Thyroid gland (tissue), 4 donors: ENCODE results near the gene GLIS1. TPM values are rescaled to one million over a fixed set of nuclear protein-coding genes. Genes with fewer than 3 reads are reported as not detected.

ENCODE experiments used
- DNase-seq, 2 donors: peaks; one replicate each; pipeline ENCODE4 v3.0.0-alpha.2; 2019
- H3K27ac ChIP-seq, 3 donors: fragments of 200-600 bp; sonication (generic); 1 replicate in 2 of 3; 2 replicates in 1 of 3; pipeline ENCODE4 v1.5.1; 2016 to 2019; ENCODE audit warnings: mild to moderate bottlenecking in 1 of 3, moderate library complexity in 1 of 3
- H3K27me3 ChIP-seq: fragments of 200-600 bp; sonication (generic); one replicate; pipeline ENCODE4 v1.5.1; 2019
- H3K36me3 ChIP-seq, 2 donors: fragments of 200-600 bp; sonication (generic); one replicate each; pipeline ENCODE4 v1.5.1; 2016 to 2019
- H3K4me1 ChIP-seq, 2 donors: fragments of 200-600 bp; sonication (generic); one replicate each; pipeline ENCODE4 v1.5.1; 2017 to 2019
- H3K4me3 ChIP-seq, 3 donors: fragments of 200-600 bp; sonication (generic); replicated peaks in 1 of 3; 1 replicate in 2 of 3; 2 replicates in 1 of 3; pipeline ENCODE4 v1.5.1; 2016; ENCODE audit warnings: mild to moderate bottlenecking in 1 of 3
- H3K9me3 ChIP-seq: fragments of 200-600 bp; sonication (generic); one replicate; pipeline ENCODE4 v1.5.1; 2017
- CTCF ChIP-seq, 6 experiments: fragments of 200-600 bp in 3 of 6; fragments of 450-650 bp in 3 of 6; sonication (generic) in 3 of 6; IDR thresholded peaks; one replicate each; pipeline ENCODE4 v1.5.1; 2016 to 2019; ENCODE audit warnings: antibody characterized with exemption in 6 of 6, mild to moderate bottlenecking in 2 of 6, inconsistent platforms in 1 of 6, moderate library complexity in 1 of 6
- POLR2A ChIP-seq, 2 donors: fragments of 450-650 bp; IDR thresholded peaks; one replicate each; pipeline ENCODE4 v1.6.1; 2017; ENCODE audit warnings: antibody characterized with exemption in 2 of 2, mild to moderate bottlenecking in 2 of 2, moderate library complexity in 1 of 2
- WGBS, 2 donors: methylation state at CpG; one replicate each; pipeline ENCODE4 v1.1.5; 2017; 5-methylcytosine and 5-hydroxymethylcytosine counted together
- intact Hi-C: fragments of 100-400 bp; cut with DNase I; formaldehyde crosslinking; loops from one replicate; pipeline ENCODE4 v1.15.1; 2023
- total RNA-seq, 4 donors: library from RNA; depleted of rRNA; stranded (reverse); fragments of >200 nt; gene quantifications; one replicate each; pipeline ENCODE4 v1.2.3, GENCODE V29; 2016

Gene GLIS1
- total RNA-seq, 4 donors from 2014 or later = 0.29 TPM; not detected in 3

GRCh38 chr1:53697721-53698383 is 41.1 kb downstream of the GLIS1 start:
- Histone ChIP-seq H3K4me3 (no peak overlapping the region), H3K27ac (no peak overlapping the region), H3K9me3 (no peaks in the 10 kb centered on the region), H3K36me3 (no peaks in the 10 kb centered on the region), H3K27me3 (no peaks in the 10 kb centered on the region), H3K4me1 (peaks cover 0 to 5% of the 10 kb centered on the region in 2 donors)
- DNase-seq = no peak
- no peak for TF ChIP-seq CTCF (IDR thresholded peaks at IDR 0.05)
- no peak for TF ChIP-seq POLR2A (IDR thresholded peaks at IDR 0.05)
- intact Hi-C loops = no loop called here
- WGBS, 2 donors = 37 to 47% methylated on average over 8 to 14 of the region's 14 CpGs

GRCh38 chr1:53696990-53697389 is 42.0 kb downstream of the GLIS1 start:
- 89% methylated on average over 2 of the region's 2 CpGs for WGBS, 2 donors
- Histone ChIP-seq H3K9me3 (no peaks in the 10 kb centered on the region), H3K4me3 (no peak overlapping the region), H3K27me3 (no peaks in the 10 kb centered on the region), H3K36me3 (no peaks in the 10 kb centered on the region), H3K4me1 (peaks cover 0 to 5% of the 10 kb centered on the region in 2 donors), H3K27ac (no peak overlapping the region)
- no peak for DNase-seq
- TF ChIP-seq POLR2A (IDR thresholded peaks at IDR 0.05) = no peak
- no peak for TF ChIP-seq CTCF (IDR thresholded peaks at IDR 0.05)
- intact Hi-C loops = no loop called here

GRCh38 chr1:53696571-53696970 is 42.4 kb downstream of the GLIS1 start:
- Histone ChIP-seq H3K4me1 (peaks cover 0 to 5% of the 10 kb centered on the region in 2 donors), H3K36me3 (no peaks in the 10 kb centered on the region), H3K4me3 (no peak overlapping the region), H3K9me3 (no peaks in the 10 kb centered on the region), H3K27ac (no peak overlapping the region), H3K27me3 (no peaks in the 10 kb centered on the region)
- 85 to 86% methylated on average over 11 of the region's 11 CpGs for WGBS, 2 donors
- intact Hi-C loops = no loop called here
- no peak for TF ChIP-seq POLR2A (IDR thresholded peaks at IDR 0.05)
- TF ChIP-seq CTCF (IDR thresholded peaks at IDR 0.05) = no peak
- no peak for DNase-seq

- TF ChIP-seq POLR2A (IDR thresholded peaks at IDR 0.05) = no peak
- TF ChIP-seq CTCF (IDR thresholded peaks at IDR 0.05) = no peak
- intact Hi-C loops = no loop called here
- Histone ChIP-seq H3K27ac (no peak overlapping the region), H3K4me3 (no peak overlapping the region), H3K9me3 (no peaks in the 10 kb centered on the region), H3K36me3 (no peaks in the 10 kb centered on the region), H3K4me1 (peaks cover 0 to 5% of the 10 kb centered on the region in 2 donors), H3K27me3 (no peaks in the 10 kb centered on the region)
- WGBS, 2 donors = 83 to 88% methylated on average over 5 of the region's 5 CpGs
- no peak for DNase-seq
These were observed 42.9 kb downstream of the GLIS1 start for GRCh38 chr1:53696051-53696450.

GRCh38 chr1:53695116-53695515 is 43.8 kb downstream of the GLIS1 start:
- no peaks in the 10 kb centered on the region for H3K9me3 ChIP-seq
- H3K4me3 ChIP-seq = no peak overlapping the region
- H3K27me3 ChIP-seq = no peaks in the 10 kb centered on the region
- H3K27ac ChIP-seq = no peak overlapping the region
- no peak for DNase-seq
- H3K4me1 ChIP-seq = peaks cover 0 to 5% of the 10 kb centered on the region in 2 donors
- no peaks in the 10 kb centered on the region for H3K36me3 ChIP-seq
- TF ChIP-seq POLR2A (IDR thresholded peaks at IDR 0.05) = no peak
- no peak for TF ChIP-seq CTCF (IDR thresholded peaks at IDR 0.05)
- intact Hi-C loops = no loop called here
- 69 to 73% methylated on average over 8 of the region's 8 CpGs for WGBS, 2 donors
